Liver (tissue), 9 donors: ENCODE data around the gene LPAR1. TPM values are rescaled to one million over a fixed set of nuclear protein-coding genes. Genes with fewer than 3 reads are reported as not detected.

ENCODE experiments used
- DNase-seq: peaks from one replicate; pipeline ENCODE4 v3.0.0-alpha.2; 2017; ENCODE audit warnings: low spot score
- H3K27ac ChIP-seq, 2 donors: one replicate each; pipeline ENCODE4 v1.7.0; 2013; ENCODE audit warnings: inconsistent platforms in 2 of 2, low read length in 2 of 2, control low read depth in 1 of 2, low read depth in 1 of 2, mild to moderate bottlenecking in 1 of 2
- H3K27me3 ChIP-seq, 4 donors: one replicate each; pipeline versions ENCODE4 v1.6.1 to v1.7.0; 2013; ENCODE audit warnings: low read length in 3 of 4, inconsistent platforms in 1 of 4, mild to moderate bottlenecking in 1 of 4, moderate library complexity in 1 of 4; ENCODE audit not compliant: control insufficient read depth in 4 of 4, insufficient read depth in 4 of 4
- H3K36me3 ChIP-seq, 4 donors: one replicate each; pipeline versions ENCODE4 v1.6.1 to v1.7.0; 2013; ENCODE audit warnings: low read length in 3 of 4, mild to moderate bottlenecking in 3 of 4, low read depth in 1 of 4, moderate library complexity in 1 of 4; ENCODE audit not compliant: control insufficient read depth in 4 of 4, insufficient read depth in 3 of 4
- H3K4me1 ChIP-seq, 4 donors: one replicate each; pipeline versions ENCODE4 v1.6.1 to v1.7.0; 2013; ENCODE audit warnings: low read length in 3 of 4, mild to moderate bottlenecking in 3 of 4, moderate library complexity in 1 of 4; ENCODE audit not compliant: control insufficient read depth in 4 of 4, insufficient read depth in 4 of 4
- H3K4me3 ChIP-seq, 3 donors: one replicate each; pipeline versions ENCODE4 v1.6.1 to v1.7.0; 2013; ENCODE audit warnings: low read length in 3 of 3, control low read depth in 1 of 3, low read depth in 1 of 3, mild to moderate bottlenecking in 1 of 3
- H3K9ac ChIP-seq, 2 donors: one replicate each; pipeline ENCODE4 v1.7.0; 2013; ENCODE audit warnings: low read length in 2 of 2, mild to moderate bottlenecking in 2 of 2, moderate library complexity in 2 of 2, control low read depth in 1 of 2, low read depth in 1 of 2
- H3K9me3 ChIP-seq, 4 donors: one replicate each; pipeline versions ENCODE4 v1.6.1 to v1.7.0; 2013; ENCODE audit warnings: low read length in 3 of 4; ENCODE audit not compliant: control insufficient read depth in 4 of 4
- EGR1 ChIP-seq, 2 donors: IDR thresholded peaks; 2 replicates each; pipeline ENCODE4 v1.6.1; 2016 to 2018; ENCODE audit warnings: antibody characterized with exemption in 2 of 2, low read depth in 2 of 2
- FOXA1 ChIP-seq: IDR thresholded peaks from 2 replicates; pipeline ENCODE4 v1.6.1; 2016; ENCODE audit warnings: antibody characterized with exemption
- FOXA2 ChIP-seq: IDR thresholded peaks from 2 replicates; pipeline ENCODE4 v1.6.1; 2016; ENCODE audit warnings: antibody characterized with exemption
- GABPA ChIP-seq, 2 donors: IDR thresholded peaks in 1 of 2; conservative IDR thresholded peaks in 1 of 2; 2 replicates each; pipeline ENCODE4 v1.6.1; 2016; ENCODE audit warnings: antibody characterized with exemption in 2 of 2, mild to moderate bottlenecking in 1 of 2, moderate library complexity in 1 of 2
- HNF4A ChIP-seq, 2 donors: conservative IDR thresholded peaks; 2 replicates each; pipeline ENCODE4 v1.6.1; 2016; ENCODE audit warnings: antibody characterized with exemption in 2 of 2, mild to moderate bottlenecking in 2 of 2
- HNF4G ChIP-seq: IDR thresholded peaks from 2 replicates; pipeline ENCODE4 v1.6.1; 2016; ENCODE audit warnings: antibody characterized with exemption
- JUND ChIP-seq, 2 donors: IDR thresholded peaks; 2 replicates each; pipeline ENCODE4 v1.6.1; 2016; ENCODE audit warnings: antibody characterized with exemption in 2 of 2
- NR2F2 ChIP-seq: IDR thresholded peaks from 2 replicates; pipeline ENCODE4 v1.6.1; 2016; ENCODE audit warnings: antibody characterized with exemption
- RAD21 ChIP-seq, 2 donors: IDR thresholded peaks; 2 replicates each; pipeline ENCODE4 v1.6.1; 2016; ENCODE audit warnings: antibody characterized with exemption in 2 of 2, mild to moderate bottlenecking in 2 of 2
- RXRA ChIP-seq, 2 donors: IDR thresholded peaks; 2 replicates each; pipeline ENCODE4 v1.6.1; 2017 to 2018; ENCODE audit warnings: antibody characterized with exemption in 2 of 2, mild to moderate bottlenecking in 1 of 2
- SP1 ChIP-seq: IDR thresholded peaks from 2 replicates; pipeline ENCODE4 v1.6.1; 2018; ENCODE audit warnings: antibody characterized with exemption, mild to moderate bottlenecking
- TAF1 ChIP-seq: conservative IDR thresholded peaks from 2 replicates; pipeline ENCODE4 v1.6.1; 2016; ENCODE audit warnings: antibody characterized with exemption, mild to moderate bottlenecking
- YY1 ChIP-seq: IDR thresholded peaks from 2 replicates; pipeline ENCODE4 v1.6.1; 2016; ENCODE audit warnings: antibody characterized with exemption, mild to moderate bottlenecking
- WGBS: extraction: QIAGEN DNeasy Blood & Tissue Kit; methylation state at CpG from one replicate; pipeline ENCODE4 v1.1.7; 2013; 5-methylcytosine and 5-hydroxymethylcytosine counted together
- polyA plus RNA-seq, 2 donors: library from polyadenylated mRNA; stranded (reverse) in 1 of 2; unstranded in 1 of 2; fragments of 200-250 nt in 1 of 2; fragments of >200 nt in 1 of 2; fragmentation: Nextera tagmentation in 1 of 2; extraction: Ambion mirVana in 1 of 2; gene quantifications; one replicate each; pipeline versions ENCODE4 v1.2.1 to v1.2.3, GENCODE V29; 2013 to 2015
- total RNA-seq, 2 donors: library from RNA; depleted of rRNA; stranded (reverse); fragments of >200 nt; gene quantifications; one replicate each; pipeline ENCODE4 v1.2.3, GENCODE V29; 2014
- TF ChIP-seq, protein P1 (sequence below): IDR thresholded peaks from 2 replicates; pipeline ENCODE4 v1.6.1; 2016; ENCODE audit warnings: antibody characterized with exemption
- TF ChIP-seq, protein P2 (sequence below): fragments of 150-350 bp; IDR thresholded peaks from 2 replicates; pipeline ENCODE4 v1.5.1; 2017; ENCODE audit warnings: improper control_type of control experiment, low read depth, low read length; ENCODE audit not compliant: missing input control
- TF ChIP-seq, protein P3 (sequence below): IDR thresholded peaks from 2 replicates; pipeline ENCODE4 v1.6.1; 2016; ENCODE audit warnings: antibody characterized with exemption
- TF ChIP-seq, protein P4 (sequence below): IDR thresholded peaks from 2 replicates; pipeline ENCODE4 v1.6.1; 2016; ENCODE audit warnings: antibody characterized with exemption, mild to moderate bottlenecking
- TF ChIP-seq, protein P5 (sequence below): IDR thresholded peaks from 2 replicates; pipeline ENCODE4 v1.6.1; 2016; ENCODE audit warnings: antibody characterized with exemption
- donor health status: healthy.
- donor health status: healthy.
- donor health status: healthy.
- donor health status: healthy.
- donor health status: healthy.

The LPAR1 gene
- total and polyA plus RNA-seq, 4 donors, result 0.51 to 3.6 (median 1.1) TPM

DNA sequence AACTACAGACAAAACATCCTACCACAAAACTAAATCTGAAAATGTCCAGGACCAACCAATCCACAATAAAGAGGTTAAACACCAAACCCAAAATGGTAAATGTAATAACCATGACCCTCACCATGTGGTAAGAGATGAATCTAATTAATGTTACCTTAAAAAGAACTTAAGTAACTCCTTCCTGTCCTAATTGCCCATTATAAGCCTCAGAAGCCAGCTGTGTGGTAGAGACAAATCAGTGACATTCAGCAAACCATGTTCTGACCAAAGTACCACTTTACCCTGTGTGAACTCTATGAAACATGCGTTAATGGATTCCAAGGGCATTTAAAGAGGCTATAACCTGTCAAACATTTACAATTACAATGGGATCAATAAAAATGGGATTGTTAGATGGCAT, 25.0 kb downstream of the LPAR1 start:
- TF ChIP-seq RAD21 (IDR thresholded peaks at IDR 0.05), result no peak
- no peak for TF ChIP-seq NR2F2
- TF ChIP-seq, protein P1, sequence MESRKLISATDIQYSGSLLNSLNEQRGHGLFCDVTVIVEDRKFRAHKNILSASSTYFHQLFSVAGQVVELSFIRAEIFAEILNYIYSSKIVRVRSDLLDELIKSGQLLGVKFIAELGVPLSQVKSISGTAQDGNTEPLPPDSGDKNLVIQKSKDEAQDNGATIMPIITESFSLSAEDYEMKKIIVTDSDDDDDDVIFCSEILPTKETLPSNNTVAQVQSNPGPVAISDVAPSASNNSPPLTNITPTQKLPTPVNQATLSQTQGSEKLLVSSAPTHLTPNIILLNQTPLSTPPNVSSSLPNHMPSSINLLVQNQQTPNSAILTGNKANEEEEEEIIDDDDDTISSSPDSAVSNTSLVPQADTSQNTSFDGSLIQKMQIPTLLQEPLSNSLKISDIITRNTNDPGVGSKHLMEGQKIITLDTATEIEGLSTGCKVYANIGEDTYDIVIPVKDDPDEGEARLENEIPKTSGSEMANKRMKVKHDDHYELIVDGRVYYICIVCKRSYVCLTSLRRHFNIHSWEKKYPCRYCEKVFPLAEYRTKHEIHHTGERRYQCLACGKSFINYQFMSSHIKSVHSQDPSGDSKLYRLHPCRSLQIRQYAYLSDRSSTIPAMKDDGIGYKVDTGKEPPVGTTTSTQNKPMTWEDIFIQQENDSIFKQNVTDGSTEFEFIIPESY, result no peak
- no peak overlapping the region for H3K4me3 ChIP-seq
- peaks cover 0 to 2% (median 0%) of the 10 kb centered on the region in 4 donors for H3K27me3 ChIP-seq
- no peaks in the 10 kb centered on the region for H3K36me3 ChIP-seq
- DNase-seq, result no peak
- no peaks in the 10 kb centered on the region for H3K9me3 ChIP-seq
- WGBS, result 43% methylated on average over 1 of the region's 1 CpG
- no peak overlapping the region for H3K9ac ChIP-seq
- no peak overlapping the region for H3K27ac ChIP-seq
- H3K4me1 ChIP-seq, result no peaks in the 10 kb centered on the region

DNA sequence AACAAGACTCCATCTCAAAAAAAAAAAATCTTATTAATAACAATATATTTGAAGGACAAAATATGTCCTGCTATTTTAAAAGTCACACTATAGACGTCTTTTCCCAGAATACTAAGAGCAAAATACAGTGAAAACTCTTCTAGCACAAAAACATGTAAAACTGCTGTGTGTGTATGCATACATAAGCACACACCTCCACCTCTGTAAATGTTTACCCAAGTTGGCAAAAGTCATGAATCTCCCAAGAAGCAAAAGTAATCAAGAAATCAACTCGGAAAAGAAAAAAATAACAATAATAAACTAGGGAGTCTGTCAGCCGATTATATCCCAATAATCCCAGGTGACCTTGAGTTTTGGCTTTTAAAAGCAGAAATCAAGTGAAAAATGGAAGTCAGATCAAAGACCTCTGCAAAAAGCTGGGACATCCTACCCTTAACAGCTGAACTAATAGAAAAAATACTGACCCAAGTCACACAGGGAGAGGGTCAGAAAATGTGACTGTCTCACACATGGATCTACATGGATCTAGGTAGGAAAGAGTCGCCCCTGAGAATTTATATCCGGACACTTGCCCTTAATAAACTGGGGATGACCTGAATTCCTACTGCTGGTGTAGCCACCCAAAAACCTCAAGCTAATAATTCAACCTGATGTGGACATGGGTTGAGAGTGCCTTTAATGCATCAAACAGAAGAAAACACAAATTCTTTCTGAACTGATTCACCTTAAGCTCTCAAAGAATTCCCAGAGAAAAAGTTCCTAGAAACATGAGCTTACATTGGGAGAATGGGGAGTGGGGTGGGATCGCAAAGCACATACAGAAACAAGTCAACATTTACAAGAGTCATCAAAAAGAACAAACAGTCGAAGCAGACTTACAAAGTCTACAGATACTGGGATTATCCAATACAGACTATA, 29.9 kb downstream of the LPAR1 start:
- no peak overlapping the region for H3K9ac ChIP-seq

More for the DNA sequence above, 29.9 kb downstream of the LPAR1 start:
- WGBS, result 64% methylated on average over 7 of the region's 7 CpGs
- Histone ChIP-seq H3K36me3 (no peaks in the 10 kb centered on the region), H3K4me1 (no peaks in the 10 kb centered on the region), H3K4me3 (no peak overlapping the region), H3K27ac (no peak overlapping the region), H3K9me3 (no peaks in the 10 kb centered on the region), H3K27me3 (no peaks in the 10 kb centered on the region)
- no peak for DNase-seq
- no peak for TF ChIP-seq JUND (IDR thresholded peaks at IDR 0.05)
- TF ChIP-seq TAF1, result no peak
- TF ChIP-seq EGR1 (IDR thresholded peaks at IDR 0.05; ENCODE audit: low read depth in 2 of 2), result no peak
- TF ChIP-seq, protein P2, sequence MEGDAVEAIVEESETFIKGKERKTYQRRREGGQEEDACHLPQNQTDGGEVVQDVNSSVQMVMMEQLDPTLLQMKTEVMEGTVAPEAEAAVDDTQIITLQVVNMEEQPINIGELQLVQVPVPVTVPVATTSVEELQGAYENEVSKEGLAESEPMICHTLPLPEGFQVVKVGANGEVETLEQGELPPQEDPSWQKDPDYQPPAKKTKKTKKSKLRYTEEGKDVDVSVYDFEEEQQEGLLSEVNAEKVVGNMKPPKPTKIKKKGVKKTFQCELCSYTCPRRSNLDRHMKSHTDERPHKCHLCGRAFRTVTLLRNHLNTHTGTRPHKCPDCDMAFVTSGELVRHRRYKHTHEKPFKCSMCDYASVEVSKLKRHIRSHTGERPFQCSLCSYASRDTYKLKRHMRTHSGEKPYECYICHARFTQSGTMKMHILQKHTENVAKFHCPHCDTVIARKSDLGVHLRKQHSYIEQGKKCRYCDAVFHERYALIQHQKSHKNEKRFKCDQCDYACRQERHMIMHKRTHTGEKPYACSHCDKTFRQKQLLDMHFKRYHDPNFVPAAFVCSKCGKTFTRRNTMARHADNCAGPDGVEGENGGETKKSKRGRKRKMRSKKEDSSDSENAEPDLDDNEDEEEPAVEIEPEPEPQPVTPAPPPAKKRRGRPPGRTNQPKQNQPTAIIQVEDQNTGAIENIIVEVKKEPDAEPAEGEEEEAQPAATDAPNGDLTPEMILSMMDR, result no peak
- TF ChIP-seq FOXA2, result no peak
- TF ChIP-seq, protein P1, result no peak
- no peak for TF ChIP-seq NR2F2
- TF ChIP-seq, protein P3, sequence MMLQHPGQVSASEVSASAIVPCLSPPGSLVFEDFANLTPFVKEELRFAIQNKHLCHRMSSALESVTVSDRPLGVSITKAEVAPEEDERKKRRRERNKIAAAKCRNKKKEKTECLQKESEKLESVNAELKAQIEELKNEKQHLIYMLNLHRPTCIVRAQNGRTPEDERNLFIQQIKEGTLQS, result no peak
- TF ChIP-seq GABPA (IDR thresholded peaks at IDR 0.05 in 1 of 2, conservative IDR thresholded peaks at IDR 0.05 in 1 of 2), result no peak
- no peak for TF ChIP-seq YY1
- no peak for TF ChIP-seq HNF4G
- no peak for TF ChIP-seq RAD21 (IDR thresholded peaks at IDR 0.05)
- TF ChIP-seq, protein P4, sequence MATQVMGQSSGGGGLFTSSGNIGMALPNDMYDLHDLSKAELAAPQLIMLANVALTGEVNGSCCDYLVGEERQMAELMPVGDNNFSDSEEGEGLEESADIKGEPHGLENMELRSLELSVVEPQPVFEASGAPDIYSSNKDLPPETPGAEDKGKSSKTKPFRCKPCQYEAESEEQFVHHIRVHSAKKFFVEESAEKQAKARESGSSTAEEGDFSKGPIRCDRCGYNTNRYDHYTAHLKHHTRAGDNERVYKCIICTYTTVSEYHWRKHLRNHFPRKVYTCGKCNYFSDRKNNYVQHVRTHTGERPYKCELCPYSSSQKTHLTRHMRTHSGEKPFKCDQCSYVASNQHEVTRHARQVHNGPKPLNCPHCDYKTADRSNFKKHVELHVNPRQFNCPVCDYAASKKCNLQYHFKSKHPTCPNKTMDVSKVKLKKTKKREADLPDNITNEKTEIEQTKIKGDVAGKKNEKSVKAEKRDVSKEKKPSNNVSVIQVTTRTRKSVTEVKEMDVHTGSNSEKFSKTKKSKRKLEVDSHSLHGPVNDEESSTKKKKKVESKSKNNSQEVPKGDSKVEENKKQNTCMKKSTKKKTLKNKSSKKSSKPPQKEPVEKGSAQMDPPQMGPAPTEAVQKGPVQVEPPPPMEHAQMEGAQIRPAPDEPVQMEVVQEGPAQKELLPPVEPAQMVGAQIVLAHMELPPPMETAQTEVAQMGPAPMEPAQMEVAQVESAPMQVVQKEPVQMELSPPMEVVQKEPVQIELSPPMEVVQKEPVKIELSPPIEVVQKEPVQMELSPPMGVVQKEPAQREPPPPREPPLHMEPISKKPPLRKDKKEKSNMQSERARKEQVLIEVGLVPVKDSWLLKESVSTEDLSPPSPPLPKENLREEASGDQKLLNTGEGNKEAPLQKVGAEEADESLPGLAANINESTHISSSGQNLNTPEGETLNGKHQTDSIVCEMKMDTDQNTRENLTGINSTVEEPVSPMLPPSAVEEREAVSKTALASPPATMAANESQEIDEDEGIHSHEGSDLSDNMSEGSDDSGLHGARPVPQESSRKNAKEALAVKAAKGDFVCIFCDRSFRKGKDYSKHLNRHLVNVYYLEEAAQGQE, result no peak
- TF ChIP-seq SP1, result no peak
- no peak for TF ChIP-seq HNF4A (conservative IDR thresholded peaks at IDR 0.05)
- TF ChIP-seq, protein P5, sequence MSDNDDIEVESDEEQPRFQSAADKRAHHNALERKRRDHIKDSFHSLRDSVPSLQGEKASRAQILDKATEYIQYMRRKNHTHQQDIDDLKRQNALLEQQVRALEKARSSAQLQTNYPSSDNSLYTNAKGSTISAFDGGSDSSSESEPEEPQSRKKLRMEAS, result no peak
- TF ChIP-seq RXRA (IDR thresholded peaks at IDR 0.05), result no peak
- TF ChIP-seq FOXA1, result no peak
